ENCODE measurements around the gene DNAJC9.

DNA sequence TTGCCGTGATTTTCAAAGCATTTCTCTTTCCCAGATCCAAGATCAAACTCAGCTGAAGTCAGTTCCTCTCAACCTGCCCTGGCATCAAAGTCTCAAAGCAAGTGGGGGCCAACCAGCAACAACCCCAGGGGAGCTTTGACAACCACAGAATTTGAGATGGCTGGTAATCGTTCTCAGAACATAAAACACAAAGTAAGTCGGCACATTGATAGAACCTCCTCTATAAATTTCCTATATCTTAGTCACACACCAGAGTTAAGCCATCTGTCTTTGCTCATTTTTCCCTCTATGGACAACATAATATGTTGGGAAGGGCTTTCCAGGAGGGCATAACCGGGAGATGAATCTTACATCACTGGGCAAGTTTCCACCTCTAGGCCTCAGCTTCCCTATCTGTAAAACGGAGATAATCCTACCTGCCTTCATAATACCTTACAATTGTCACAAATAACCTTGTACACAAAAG lies 1.2 kb upstream of the DNAJC9 start:
- TF ChIP-seq POLR2AphosphoS5 (IDR thresholded peaks at IDR 0.05) (no peak), CTCF (IDR thresholded peaks at IDR 0.05) (no peak), POLR2A (IDR thresholded peaks at IDR 0.05) (no peak), EP300 (IDR thresholded peaks at IDR 0.05) (no peak)
